ENCODE measurements around the gene MFSD6.
"Not testable (repeated sequence)": the region's sequence is repeated elsewhere in the genome, so short reads cannot be mapped to it uniquely, and the experiment has no call there.

Gene MFSD6

DNA sequence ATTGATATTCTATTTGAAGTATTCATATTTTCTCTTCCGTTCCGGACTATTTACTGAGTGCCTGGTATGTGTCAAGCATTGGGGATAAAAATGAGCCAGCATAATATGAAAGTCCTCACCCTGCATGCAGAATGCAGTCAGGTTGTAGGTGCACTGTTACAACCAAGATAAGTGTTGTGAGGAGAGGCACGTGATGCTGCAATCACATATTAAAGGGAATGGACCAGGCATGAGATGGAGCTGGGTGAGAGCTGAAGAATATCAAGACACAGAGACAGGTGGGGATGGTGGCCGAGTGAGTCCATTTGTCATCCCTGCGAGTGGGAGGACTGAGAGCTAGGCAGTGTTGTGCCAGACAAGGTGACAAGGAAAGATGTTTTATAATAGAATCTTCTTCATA, 52.3 kb downstream of the MFSD6 start:
- DNase-seq (ENCODE audit: low read depth in 2 of 3, low spot score in 1 of 3), result no peak

- no peak for DNase-seq (ENCODE audit: low read depth in 2 of 3, low spot score in 1 of 3)
These were observed 54.0 kb downstream of the MFSD6 start for GRCh38 chr2:190462181-190462580.

DNA sequence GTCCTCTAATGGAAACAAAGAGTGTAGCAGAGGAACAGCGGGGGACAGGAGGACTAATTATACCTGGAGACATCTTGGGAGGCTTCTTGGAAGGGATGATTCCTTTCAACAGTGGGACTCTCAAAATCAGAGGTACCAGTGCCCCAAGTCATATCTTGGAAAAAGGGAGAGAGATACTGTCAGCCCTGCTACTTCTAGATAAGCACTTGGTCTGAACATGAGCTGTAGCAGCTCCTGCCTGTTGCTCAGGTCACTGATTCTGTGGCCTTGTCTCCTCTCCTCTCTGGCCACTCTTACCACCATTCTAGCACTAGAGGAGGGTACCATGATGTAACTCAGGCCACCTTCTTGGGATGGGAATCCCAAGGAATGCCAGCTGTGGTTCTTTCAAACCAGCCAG, 54.5 kb downstream of the MFSD6 start:
- DNase-seq (ENCODE audit: low read depth in 2 of 3, low spot score in 1 of 3), result no peak

GRCh38 chr2:190465060-190465459, 56.9 kb downstream of the MFSD6 start:
- DNase-seq (ENCODE audit: low read depth in 2 of 3, low spot score in 1 of 3), result no peak

DNA sequence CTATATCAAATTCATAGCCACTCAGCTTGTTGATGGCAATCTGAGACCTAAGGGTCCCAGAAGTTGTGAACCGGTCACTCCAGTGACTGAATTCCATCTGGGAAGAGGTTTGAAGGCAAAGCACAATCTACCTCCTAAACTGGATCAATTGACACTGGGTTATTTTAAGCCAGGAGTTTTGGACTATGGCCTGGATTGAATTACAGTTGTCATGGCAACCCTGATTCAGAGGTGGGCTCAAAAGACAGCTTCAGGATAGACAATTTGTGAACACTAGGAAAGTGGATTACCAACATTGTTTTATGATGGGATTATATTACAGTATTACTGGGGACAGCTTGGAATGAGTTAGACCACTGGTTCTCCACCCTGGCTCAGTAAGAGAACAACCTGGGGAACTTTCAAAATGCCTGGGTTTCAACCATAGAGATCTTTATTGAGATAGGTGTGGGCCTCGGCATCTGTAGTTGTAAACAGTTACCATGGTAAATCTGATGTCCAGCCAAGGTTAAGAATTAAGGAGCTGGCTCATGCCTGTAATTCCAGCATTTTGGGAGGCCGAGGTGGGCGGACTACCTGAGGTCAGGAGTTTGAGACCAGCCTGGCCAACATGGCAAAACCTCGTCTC, 58.8 kb downstream of the MFSD6 start:
- no peak for DNase-seq (ENCODE audit: low read depth in 2 of 3, low spot score in 1 of 3)

GRCh38 chr2:190467575-190468083, 59.5 kb downstream of the MFSD6 start:
- no peak for DNase-seq (ENCODE audit: low read depth in 2 of 3, low spot score in 1 of 3)

GRCh38 chr2:190468354-190468753, 60.2 kb downstream of the MFSD6 start:
- DNase-seq (ENCODE audit: low read depth in 2 of 3, low spot score in 1 of 3), result not testable (repeated sequence)

GRCh38 chr2:190468814-190469569, 60.8 kb downstream of the MFSD6 start:
- DNase-seq (ENCODE audit: low read depth in 2 of 3, low spot score in 1 of 3), result no peak

DNA sequence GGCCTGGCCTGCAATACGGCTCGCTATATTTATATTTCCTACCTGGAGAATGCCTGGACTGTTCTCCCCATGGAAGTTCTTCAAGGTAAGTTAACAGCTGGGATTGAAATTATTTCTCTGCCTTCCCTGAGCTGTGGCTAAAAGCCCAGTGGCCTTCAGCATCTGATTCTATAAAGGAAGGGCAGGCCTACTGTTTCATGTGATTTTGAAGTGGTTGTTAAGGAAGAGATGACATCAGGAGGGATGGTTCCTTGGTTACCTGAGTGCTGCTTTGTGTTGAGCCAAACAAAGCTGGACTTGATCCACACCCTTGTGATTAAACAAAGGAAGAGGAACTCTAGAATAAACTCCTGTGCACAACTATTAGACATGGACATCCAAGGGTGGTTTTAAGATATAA, 61.6 kb downstream of the MFSD6 start:
- no peak for DNase-seq (ENCODE audit: low read depth in 2 of 3, low spot score in 1 of 3)

- DNase-seq (ENCODE audit: low read depth in 2 of 3, low spot score in 1 of 3), result no peak
These were observed 62.2 kb downstream of the MFSD6 start for GRCh38 chr2:190470256-190470826.

GRCh38 chr2:190477661-190478454, 69.7 kb downstream of the MFSD6 start:
- no peak for DNase-seq (ENCODE audit: low read depth in 2 of 3, low spot score in 1 of 3)

GRCh38 chr2:190478572-190479195, 70.5 kb downstream of the MFSD6 start:
- DNase-seq (ENCODE audit: low read depth in 2 of 3, low spot score in 1 of 3), result no peak

- no peak for DNase-seq (ENCODE audit: low read depth in 2 of 3, low spot score in 1 of 3)
These were observed 73.2 kb downstream of the MFSD6 start for GRCh38 chr2:190481339-190481738.

DNA sequence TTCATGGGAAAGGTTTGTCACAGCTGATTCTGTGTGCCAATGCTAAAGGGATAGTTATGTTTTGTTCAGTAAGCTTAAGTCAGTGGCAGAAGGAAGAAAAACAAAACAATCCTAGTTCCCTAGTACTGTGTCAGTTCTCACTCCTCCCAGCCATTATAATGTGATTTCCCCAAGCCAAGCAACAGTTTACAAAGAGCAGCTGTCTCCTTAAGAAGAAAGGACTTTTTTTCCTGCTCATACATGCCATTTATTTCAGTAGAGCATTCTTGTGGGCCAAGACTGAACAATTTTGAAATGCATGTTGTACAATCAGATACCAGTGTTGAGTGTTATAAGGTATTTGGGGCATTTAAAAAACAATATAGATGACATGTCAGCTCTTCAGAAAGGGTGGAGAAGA, 74.3 kb downstream of the MFSD6 start:
- DNase-seq (ENCODE audit: low read depth in 2 of 3, low spot score in 1 of 3), result no peak

DNA sequence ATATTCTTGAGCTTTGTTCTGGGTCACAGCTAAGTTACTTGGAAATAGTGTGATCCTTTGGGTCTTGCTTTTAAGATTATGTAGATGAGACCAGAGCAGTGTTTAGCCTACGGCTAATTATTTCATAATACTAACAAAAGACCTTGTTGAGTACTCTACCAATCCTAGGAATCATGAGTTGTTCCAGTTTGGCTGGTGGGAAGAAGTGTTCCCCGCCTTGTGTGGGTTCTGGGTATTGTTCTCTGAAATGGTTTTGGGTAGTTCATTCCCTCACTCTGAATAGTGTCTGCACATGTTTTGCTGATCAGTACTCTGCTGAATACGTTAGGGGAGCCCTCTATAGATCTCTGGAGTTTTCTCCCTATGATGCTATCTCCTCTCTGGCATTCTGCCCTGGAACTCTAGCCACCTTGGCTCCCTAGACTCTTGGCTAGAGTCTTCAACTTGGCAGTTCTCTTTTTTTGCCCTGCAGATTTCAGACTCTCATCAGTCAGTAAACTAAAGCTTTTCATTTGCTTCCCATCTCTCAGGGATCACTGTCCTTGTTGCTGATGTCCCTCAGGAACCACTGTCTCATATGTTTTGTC, 78.0 kb downstream of the MFSD6 start:
- no peak for DNase-seq (ENCODE audit: low read depth in 2 of 3, low spot score in 1 of 3)

DNA sequence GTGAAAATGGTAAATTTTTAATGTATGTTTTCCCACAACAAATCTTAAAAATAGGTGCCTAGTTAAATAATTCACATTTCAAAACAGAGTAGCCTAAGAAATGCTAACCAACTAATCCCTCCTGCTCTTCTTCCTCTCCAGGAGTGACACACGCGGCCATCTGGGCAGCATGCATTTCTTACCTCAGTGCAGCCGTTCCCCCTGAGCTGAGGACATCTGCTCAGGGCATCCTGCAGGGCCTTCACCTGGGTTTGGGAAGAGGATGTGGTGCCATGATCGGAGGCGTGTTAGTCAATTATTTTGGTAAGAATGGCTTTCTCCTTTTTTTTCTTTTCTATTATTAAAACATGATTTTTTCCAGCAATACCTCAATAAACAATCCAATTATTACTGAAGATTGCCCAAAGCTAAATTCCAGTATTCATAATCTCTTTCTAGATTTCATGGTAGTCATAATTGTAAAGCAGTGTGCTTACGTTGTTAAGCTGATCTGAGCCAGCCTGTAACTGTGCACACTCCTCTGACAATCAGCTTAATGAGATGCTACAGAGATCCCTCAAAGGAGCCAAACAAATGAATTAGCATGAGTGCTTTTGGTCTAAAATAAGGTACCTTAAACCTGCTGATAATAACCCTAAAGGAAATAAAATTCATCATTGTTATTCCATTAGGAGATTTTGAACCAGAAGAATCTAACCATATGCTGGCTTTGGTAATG, 80.5 kb downstream of the MFSD6 start:
- DNase-seq (ENCODE audit: low read depth in 2 of 3, low spot score in 1 of 3), result no peak

DNA sequence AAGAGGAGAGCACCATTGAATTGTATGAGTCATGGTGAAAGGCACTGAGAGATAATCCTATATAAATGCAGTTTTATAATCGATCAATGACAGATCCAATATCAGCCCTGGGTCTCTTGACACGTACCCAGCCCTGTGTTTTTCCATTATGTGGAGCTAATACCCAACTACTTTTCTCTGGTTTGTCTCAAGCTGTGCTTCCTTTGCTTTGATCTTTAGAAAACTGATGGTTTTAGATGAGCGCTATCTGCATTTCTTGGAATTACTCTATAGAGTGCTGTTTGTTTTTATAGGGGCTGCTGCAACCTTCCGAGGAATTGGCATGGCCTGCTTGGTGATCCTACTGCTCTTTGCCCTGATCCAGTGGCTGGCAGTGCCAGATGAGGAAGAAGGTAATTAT, 81.3 kb downstream of the MFSD6 start:
- no peak for DNase-seq (ENCODE audit: low read depth in 2 of 3, low spot score in 1 of 3)

DNA sequence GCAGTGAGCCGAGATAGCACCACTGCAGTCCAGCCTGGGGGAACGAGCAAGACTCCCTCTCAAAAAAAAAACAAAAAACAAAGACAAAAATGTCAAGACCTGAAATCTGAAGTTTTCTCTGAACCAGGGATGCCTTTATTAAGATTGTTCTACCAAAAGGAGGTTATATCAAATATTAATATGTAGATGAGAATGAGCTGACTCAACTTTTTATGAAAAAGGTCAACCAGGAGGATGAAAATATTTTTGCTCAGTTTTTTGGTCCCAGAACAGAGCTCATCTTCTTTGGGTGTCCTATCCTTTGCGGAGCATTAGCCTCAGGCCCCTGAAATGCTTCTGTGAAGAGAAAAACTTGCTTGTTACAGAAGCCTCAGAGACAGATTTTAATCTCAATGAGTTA, 82.3 kb downstream of the MFSD6 start:
- no peak for DNase-seq (ENCODE audit: low read depth in 2 of 3, low spot score in 1 of 3)

DNA sequence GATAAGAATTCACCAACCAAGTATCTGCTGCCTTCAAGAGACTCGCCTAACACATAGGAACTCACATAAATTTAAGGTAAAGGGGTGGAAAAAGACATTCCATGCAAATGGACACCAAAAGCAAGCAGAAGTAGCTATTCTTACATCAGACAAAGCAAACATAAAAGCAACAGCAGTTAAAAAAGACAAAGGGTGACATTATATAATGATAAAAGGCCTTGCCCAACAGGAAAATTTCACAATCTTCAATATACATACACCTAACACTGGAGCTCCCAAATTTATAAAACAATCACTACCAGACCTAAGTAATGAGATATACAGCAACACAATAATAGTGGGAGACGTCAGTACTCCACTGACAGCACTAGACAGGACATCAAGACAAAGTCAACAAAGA, 84.9 kb downstream of the MFSD6 start:
- DNase-seq (ENCODE audit: low read depth in 2 of 3, low spot score in 1 of 3), result no peak

DNA sequence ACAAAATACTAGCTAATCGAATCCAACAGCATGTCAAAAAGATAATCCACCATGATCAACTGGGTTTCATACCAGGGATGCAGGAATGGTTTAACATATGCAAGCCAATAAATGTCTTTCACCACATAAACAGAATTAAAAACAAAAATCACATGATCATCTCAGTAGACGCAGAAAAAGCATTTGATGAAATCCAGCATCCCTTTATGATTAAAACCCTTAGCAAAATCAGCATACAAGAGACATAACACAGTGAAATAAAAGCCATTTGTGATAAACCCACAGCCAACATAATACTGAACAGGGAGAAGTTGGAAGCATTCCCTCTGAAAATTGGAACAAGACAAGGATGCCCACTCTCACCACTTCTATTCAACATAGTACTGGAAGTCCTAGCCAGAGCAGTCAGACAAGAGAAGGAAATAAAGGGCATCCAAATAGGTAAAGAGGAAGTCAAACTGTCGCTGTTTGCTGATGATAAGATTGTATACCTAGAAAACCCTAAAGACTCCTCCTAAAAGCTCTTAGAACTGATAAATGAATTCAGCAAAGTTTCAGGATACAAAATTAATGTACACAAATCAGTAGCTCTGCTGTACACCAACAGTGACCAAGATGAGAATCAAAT, 86.6 kb downstream of the MFSD6 start:
- DNase-seq (ENCODE audit: low read depth in 2 of 3, low spot score in 1 of 3), result not testable (repeated sequence)

Data from stimulated activated CD4-positive, alpha-beta T cell treated with anti-CD3 and anti-CD28 coated beads, Interleukin-12 subunit alpha, Interleukin-12 subunit beta, amount 100 ng/mL, for 48 hours (primary cell).